H1 (cell line): Measurements from ENCODE around the gene DAB2IP. TPM values are rescaled to one million over a fixed set of nuclear protein-coding genes. Genes with fewer than 3 reads are reported as not detected.

ENCODE experiments used
- CTCF ChIA-PET: fragments of 300-600 bp; sonication (Branson Sonifier 250); formaldehyde crosslinking; loops from one replicate; lab custom pipeline; 2021; ENCODE audit not compliant: partially characterized antibody; lab: Charles Lee
- POLR2A ChIA-PET: fragments of 300-600 bp; sonication (Branson Sonifier 250); formaldehyde crosslinking; loops from one replicate; lab custom pipeline; 2021; ENCODE audit warnings: inconsistent platforms; ENCODE audit not compliant: partially characterized antibody; lab: Charles Lee
- DNase-seq, 2 experiments: peaks; one replicate each; pipeline versions ENCODE4 v3.0.0 to v3.0.0-alpha.2; 2010 to 2022; ENCODE audit warnings: low spot score in 2 of 2, low read depth in 1 of 2, mixed read lengths in 1 of 2
- FAIRE-seq: peaks from 2 replicates; lab custom pipeline; 2011; peaks lifted over from hg19 to GRCh38; lab: Jason Lieb, UNC
- H2AFZ ChIP-seq: 2 replicates; pipeline ENCODE4 v1.8.1; 2012; ENCODE audit warnings: low read length, inconsistent platforms
- H2AK5ac ChIP-seq: 2 replicates; pipeline ENCODE4 v1.6.1; 2013; ENCODE audit warnings: low read depth, low read length
- H2BK120ac ChIP-seq: replicated peaks from 2 replicates; pipeline ENCODE3; 2013; ENCODE audit warnings: low read depth, low read length, inconsistent platforms
- H2BK12ac ChIP-seq: 2 replicates; pipeline ENCODE4 v1.6.1; 2013; ENCODE audit warnings: low read depth, low read length
- H2BK15ac ChIP-seq: 2 replicates; pipeline ENCODE4 v1.6.1; 2013; ENCODE audit warnings: low read length
- H2BK20ac ChIP-seq: 2 replicates; pipeline ENCODE4 v1.6.1; 2013; ENCODE audit warnings: low read length
- H2BK5ac ChIP-seq: 2 replicates; pipeline ENCODE4 v1.6.1; 2013; ENCODE audit warnings: low read depth, low read length
- H3K14ac ChIP-seq: 2 replicates; pipeline ENCODE4 v1.6.1; 2013; ENCODE audit warnings: inconsistent platforms; ENCODE audit not compliant: insufficient read length
- H3K18ac ChIP-seq: 2 replicates; pipeline ENCODE4 v1.6.1; 2013; ENCODE audit warnings: low read length; ENCODE audit errors: extremely low read depth
- H3K23ac ChIP-seq: 2 replicates; pipeline ENCODE4 v1.6.1; 2013; ENCODE audit warnings: inconsistent platforms; ENCODE audit not compliant: insufficient read length
- H3K23me2 ChIP-seq: 2 replicates; pipeline ENCODE4 v1.6.1; 2013; ENCODE audit warnings: low read depth, low read length
- H3K27ac ChIP-seq: 2 replicates; pipeline ENCODE4 v1.6.1; 2011; ENCODE audit warnings: low read depth, low read length, inconsistent platforms
- H3K27me3 ChIP-seq, 4 experiments: replicated peaks in 1 of 4; 1 replicate in 1 of 4; 2 replicates in 3 of 4; pipeline versions ENCODE4 v1.6.1 to v1.8.1; 2011 to 2013; ENCODE audit warnings: low read length in 3 of 4, mild to moderate bottlenecking in 3 of 4, inconsistent platforms in 2 of 4, mixed read lengths in 2 of 4, moderate library complexity in 1 of 4; ENCODE audit not compliant: control insufficient read depth in 3 of 4, insufficient read depth in 3 of 4; ENCODE audit errors: extremely low read depth in 1 of 4
- H3K36me3 ChIP-seq, 4 experiments: 2 replicates each; pipeline versions ENCODE4 v1.6.1 to v1.8.1; 2011 to 2013; ENCODE audit warnings: mild to moderate bottlenecking in 4 of 4, low read length in 3 of 4, moderate library complexity in 2 of 4, control low read depth in 1 of 4, inconsistent platforms in 1 of 4; ENCODE audit not compliant: insufficient read depth in 4 of 4, control insufficient read depth in 2 of 4
- H3K4ac ChIP-seq: replicated peaks from 2 replicates; pipeline ENCODE3; 2013; ENCODE audit warnings: low read length, low read depth, mixed read lengths, inconsistent platforms; ENCODE audit not compliant: insufficient read length
- H3K4me1 ChIP-seq, 4 experiments: replicated peaks in 1 of 4; 1 replicate in 1 of 4; 2 replicates in 3 of 4; pipeline versions ENCODE4 v1.6.1 to v1.8.1; 2011 to 2013; ENCODE audit warnings: low read length in 3 of 4, inconsistent platforms in 2 of 4, mixed read lengths in 1 of 4; ENCODE audit not compliant: insufficient read depth in 4 of 4, control insufficient read depth in 3 of 4
- H3K4me2 ChIP-seq, 2 experiments: 2 replicates each; pipeline versions ENCODE4 v1.6.1 to v1.8.1; 2011 to 2013; ENCODE audit warnings: low read depth in 2 of 2, low read length in 2 of 2, control low read depth in 1 of 2, inconsistent platforms in 1 of 2, mild to moderate bottlenecking in 1 of 2; ENCODE audit not compliant: insufficient read depth in 1 of 2
- H3K4me3 ChIP-seq, 4 experiments: fragments of 200-600, 300-600 bp in 1 of 4; sonication (generic), shearing (Covaris generic), sonication (Bioruptor Twin) in 1 of 4; 2 replicates each; pipeline versions ENCODE4 v1.5.1 to v1.8.1; 2011 to 2016; ENCODE audit warnings: low read length in 4 of 4, low read depth in 3 of 4, control low read depth in 2 of 4, inconsistent platforms in 2 of 4, mild to moderate bottlenecking in 2 of 4, mixed read lengths in 1 of 4, moderate library complexity in 1 of 4; ENCODE audit not compliant: insufficient read depth in 2 of 4; ENCODE audit errors: extremely low read depth in 1 of 4
- H3K56ac ChIP-seq: replicated peaks from 2 replicates; pipeline ENCODE3; 2013; ENCODE audit warnings: low read depth, mild to moderate bottlenecking, mixed read lengths, low read length, inconsistent platforms; ENCODE audit not compliant: insufficient read length
- H3K79me1 ChIP-seq: 2 replicates; pipeline ENCODE4 v1.6.1; 2013; ENCODE audit warnings: low read depth, low read length, control low read depth
- H3K79me2 ChIP-seq, 2 experiments: 2 replicates each; pipeline versions ENCODE4 v1.6.1 to v1.8.1; 2012 to 2013; ENCODE audit warnings: low read length in 2 of 2, mild to moderate bottlenecking in 2 of 2, inconsistent platforms in 1 of 2; ENCODE audit not compliant: insufficient read depth in 2 of 2, control insufficient read depth in 1 of 2
- H3K9ac ChIP-seq, 4 experiments: replicated peaks in 1 of 4; 1 replicate in 1 of 4; 2 replicates in 3 of 4; pipeline versions ENCODE4 v1.6.1 to v1.8.1; 2011 to 2013; ENCODE audit warnings: low read depth in 3 of 4, low read length in 3 of 4, control low read depth in 2 of 4, mild to moderate bottlenecking in 2 of 4, moderate library complexity in 2 of 4, inconsistent platforms in 1 of 4; ENCODE audit errors: extremely low read depth in 1 of 4
- H3K9me3 ChIP-seq, 2 experiments: 2 replicates each; pipeline versions ENCODE4 v1.6.1 to v1.8.1; 2012 to 2013; ENCODE audit warnings: mild to moderate bottlenecking in 2 of 2, moderate library complexity in 2 of 2, control low read depth in 1 of 2, inconsistent platforms in 1 of 2, low read depth in 1 of 2, low read length in 1 of 2, mixed read lengths in 1 of 2; ENCODE audit not compliant: insufficient read depth in 2 of 2
- H4K20me1 ChIP-seq, 2 experiments: replicated peaks in 1 of 2; 2 replicates each; pipeline versions ENCODE3 to v1.8.1; 2011 to 2013; ENCODE audit warnings: inconsistent platforms in 2 of 2, low read length in 2 of 2, mild to moderate bottlenecking in 1 of 2; ENCODE audit not compliant: insufficient read depth in 2 of 2, control insufficient read depth in 1 of 2
- H4K5ac ChIP-seq: 2 replicates; pipeline ENCODE4 v1.6.1; 2013; ENCODE audit warnings: low read length, low read depth, mixed read lengths, inconsistent platforms; ENCODE audit not compliant: insufficient read length
- H4K8ac ChIP-seq: 2 replicates; pipeline ENCODE4 v1.8.0; 2013; ENCODE audit warnings: mild to moderate bottlenecking, moderate library complexity, low read length, inconsistent platforms; ENCODE audit not compliant: insufficient read depth; ENCODE audit errors: extremely low read depth
- H4K91ac ChIP-seq: replicated peaks from 2 replicates; pipeline ENCODE3; 2013; ENCODE audit warnings: low read length, mixed read lengths, inconsistent platforms; ENCODE audit not compliant: insufficient read length
- ATF2 ChIP-seq: IDR thresholded peaks from 2 replicates; pipeline ENCODE4 v1.6.1; 2012; ENCODE audit warnings: low read length, inconsistent platforms
- CBX5 ChIP-seq: fragments of 300-800, 300-1000 bp; sonication (generic); IDR thresholded peaks from 2 replicates; pipeline ENCODE4 v1.7.1; 2016; ENCODE audit warnings: antibody characterized with exemption, low read length, low read depth
- JUN ChIP-seq: IDR thresholded peaks from 2 replicates; pipeline ENCODE4 v1.6.1; 2011; ENCODE audit warnings: low read depth, mild to moderate bottlenecking, improper control_type of control experiment, low read length
- MAFK ChIP-seq: IDR thresholded peaks from 2 replicates; pipeline ENCODE4 v1.6.1; 2012; ENCODE audit warnings: low read depth, mild to moderate bottlenecking, improper control_type of control experiment, low read length
- RBBP5 ChIP-seq: IDR thresholded peaks from 2 replicates; pipeline ENCODE4 v1.7.1; 2012; ENCODE audit warnings: low read depth, mild to moderate bottlenecking, inconsistent platforms, low read length, moderate library complexity, borderline replicate concordance
- ZNF274 ChIP-seq: IDR thresholded peaks from 2 replicates; pipeline ENCODE4 v1.7.0; 2012; ENCODE audit warnings: low read length, borderline replicate concordance; ENCODE audit errors: extremely low read depth
- WGBS, 2 experiments: shearing (Covaris generic) in 1 of 2; methylation state at CpG; one replicate each; pipeline versions ENCODE4 v1.1.6 to v1.1.7; 2013 to 2015; ENCODE audit warnings: low lambda C conversion rate in 2 of 2, mixed read lengths in 2 of 2, inconsistent platforms in 1 of 2, low coverage in 1 of 2, missing lambda C conversion rate in 1 of 2; ENCODE audit not compliant: insufficient replicate concordance in 2 of 2, insufficient coverage in 1 of 2, insufficient read length in 1 of 2; ENCODE audit errors: extremely low coverage in 1 of 2, missing lambda C conversion rate in 1 of 2; 5-methylcytosine and 5-hydroxymethylcytosine counted together
- polyA plus RNA-seq, 7 experiments: library from polyadenylated mRNA; depleted of rRNA in 3 of 7; stranded (reverse) in 5 of 7; unstranded in 2 of 7; fragments of >200 nt in 5 of 7; fragments of 200-250 nt in 2 of 7; gene quantifications; 1 replicate in 5 of 7; 2 replicates in 1 of 7; 4 replicates in 1 of 7; pipeline versions ENCODE4 v1.2.1 to v1.2.3, GENCODE V29; 2011 to 2013; ENCODE audit warnings: missing spikeins in 2 of 7, mixed read lengths in 2 of 7
- total RNA-seq: library from RNA; stranded (reverse); fragmentation: NEBNext Ultra II Directional; extraction: Animal tissue kit (Norgen Biotek cat#: 25700); gene quantifications from 2 replicates; pipeline ENCODE4 v1.2.1, GENCODE V29; 2021

Gene DAB2IP
- total and polyA plus RNA-seq, 2 of the 8 experiments (the other 6 are each of a cell fraction or from before 2014, with no cell fraction given), result 19.7 to 39.5 TPM

DNA sequence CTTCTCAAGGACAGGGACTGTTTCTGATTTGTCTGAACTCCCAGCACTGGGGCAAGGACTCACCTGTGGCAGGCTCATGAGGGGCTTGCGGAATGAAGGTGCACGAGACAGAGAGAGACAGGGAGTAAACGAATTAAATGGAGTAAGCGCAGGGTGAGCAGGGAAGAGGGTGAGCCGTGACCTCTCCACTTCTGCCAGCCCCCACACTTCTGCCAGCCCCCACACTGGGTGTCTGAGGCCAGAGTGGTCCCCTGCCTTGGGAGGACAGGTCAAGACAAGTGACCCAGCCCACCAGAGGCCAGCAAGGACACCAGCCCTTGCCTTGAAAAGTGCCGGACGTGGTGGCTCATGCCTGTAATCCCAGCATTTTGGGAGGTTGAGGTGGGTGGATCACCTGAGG is 37.2 kb downstream of the DAB2IP start:
- no peak overlapping the region for H2BK12ac ChIP-seq
- FAIRE-seq (no peak), DNase-seq (no peak)
- H2BK120ac ChIP-seq, result no peak overlapping the region
- no peak overlapping the region for H3K4me3 ChIP-seq
- H3K14ac ChIP-seq, result no peak overlapping the region
- POLR2A ChIA-PET, result no interaction called here
- H3K36me3 ChIP-seq, result no peaks in the 10 kb centered on the region; a peak in 1 of 8 replicates
- H3K27me3 ChIP-seq, result no peaks in the 10 kb centered on the region; a peak in 1 of 7 replicates
- no peak overlapping the region for H3K9ac ChIP-seq
- no peaks in the 10 kb centered on the region; a peak in 1 of 4 replicates for H3K79me2 ChIP-seq
- no peak overlapping the region for H4K8ac ChIP-seq
- TF ChIP-seq MAFK (no peak), CBX5 (no peak), ATF2 (no peak), JUN (no peak), ZNF274 (no peak), RBBP5 (no peak)
- H3K4me1 ChIP-seq, result peaks cover 2 to 8% (median 5%) of the 10 kb centered on the region in 4 experiments
- no peak overlapping the region for H2BK5ac ChIP-seq
- no peak overlapping the region for H2AK5ac ChIP-seq
- no peak overlapping the region for H3K27ac ChIP-seq
- H3K56ac ChIP-seq, result no peak overlapping the region
- no peak overlapping the region for H4K5ac ChIP-seq
- H3K4ac ChIP-seq, result no peak overlapping the region
- no peak overlapping the region for H3K23ac ChIP-seq
- H3K18ac ChIP-seq, result no peak overlapping the region
- H4K91ac ChIP-seq, result no peak overlapping the region
- H2AFZ ChIP-seq, result no peak overlapping the region
- peaks cover 18 to 41% of the 10 kb centered on the region in 2 experiments for H4K20me1 ChIP-seq
- no peak overlapping the region for H2BK20ac ChIP-seq
- no peak overlapping the region for H3K4me2 ChIP-seq
- H3K79me1 ChIP-seq, result peaks cover 9% of the 10 kb centered on the region
- no peak overlapping the region for H2BK15ac ChIP-seq
- CTCF ChIA-PET, result interaction anchor here (0.9 to 34.8 kb wide), 15 partner anchors 9 to 301 kb away, joined by 3 to 670 read pairs (median 12); no protein-coding TSS in a partner anchor
- 94% methylated on average over 7 of the region's 7 CpGs; no CpG with 5 or more reads in 1 of the 2 experiments for WGBS, 2 experiments
- no peaks in the 10 kb centered on the region for H3K23me2 ChIP-seq
- no peaks in the 10 kb centered on the region for H3K9me3 ChIP-seq
